ENCODE data around the gene DAB1.

The DAB1 gene

DNA sequence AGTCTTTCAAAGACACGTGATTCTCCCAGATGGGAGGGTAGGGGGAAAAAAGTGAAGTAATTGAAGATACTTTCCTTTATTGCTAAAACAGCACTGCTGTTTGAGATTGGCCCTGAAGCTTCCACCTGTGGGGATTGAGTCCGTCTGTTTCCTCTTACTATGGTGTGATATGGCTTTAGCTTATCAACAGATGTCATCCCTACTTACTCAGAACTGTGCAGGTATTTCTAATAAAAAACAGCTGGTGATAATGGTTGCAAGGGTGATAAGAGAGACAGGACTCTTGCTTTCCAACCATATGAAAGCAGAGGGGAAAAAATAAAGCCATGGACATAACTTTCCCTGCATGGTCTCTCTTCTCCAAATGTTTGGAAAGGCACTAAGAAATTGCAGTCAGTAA is 416.4 kb downstream of the DAB1 start:
- no peak for DNase-seq

DNA sequence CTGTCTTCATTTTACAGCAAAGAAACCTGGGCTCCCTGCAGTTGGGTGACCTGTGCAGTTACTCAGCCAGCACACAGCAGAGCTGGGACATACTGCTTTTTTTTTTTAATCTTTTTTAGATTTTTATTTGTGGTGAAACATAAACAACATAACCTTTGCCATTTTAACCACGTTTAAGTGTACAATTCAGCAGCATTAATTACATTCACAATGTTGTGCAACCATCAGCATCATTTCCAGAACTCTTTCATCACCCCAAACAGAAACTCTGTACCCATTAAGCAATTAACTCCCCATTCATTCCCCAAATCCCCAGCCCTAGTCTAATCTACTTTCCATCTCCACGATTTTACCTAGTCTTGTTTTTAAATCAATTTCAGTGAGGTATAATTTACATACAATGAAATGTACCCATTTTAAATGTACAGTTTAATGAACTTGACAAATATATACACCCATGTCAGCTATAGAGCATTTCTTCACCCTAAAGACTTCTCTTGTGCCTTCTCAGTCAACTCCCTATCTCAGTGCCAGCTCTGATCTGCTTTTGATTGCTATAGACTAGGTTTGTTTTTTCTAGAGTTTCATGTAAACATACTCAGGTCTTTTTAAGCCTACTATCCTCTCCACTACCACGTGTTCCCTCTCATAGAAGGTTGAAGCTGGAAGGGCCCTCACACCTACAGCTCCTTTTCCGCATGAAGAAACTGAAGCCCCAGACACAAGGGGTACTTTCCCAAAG is 420.3 kb downstream of the DAB1 start:
- DNase-seq, result no peak

DNA sequence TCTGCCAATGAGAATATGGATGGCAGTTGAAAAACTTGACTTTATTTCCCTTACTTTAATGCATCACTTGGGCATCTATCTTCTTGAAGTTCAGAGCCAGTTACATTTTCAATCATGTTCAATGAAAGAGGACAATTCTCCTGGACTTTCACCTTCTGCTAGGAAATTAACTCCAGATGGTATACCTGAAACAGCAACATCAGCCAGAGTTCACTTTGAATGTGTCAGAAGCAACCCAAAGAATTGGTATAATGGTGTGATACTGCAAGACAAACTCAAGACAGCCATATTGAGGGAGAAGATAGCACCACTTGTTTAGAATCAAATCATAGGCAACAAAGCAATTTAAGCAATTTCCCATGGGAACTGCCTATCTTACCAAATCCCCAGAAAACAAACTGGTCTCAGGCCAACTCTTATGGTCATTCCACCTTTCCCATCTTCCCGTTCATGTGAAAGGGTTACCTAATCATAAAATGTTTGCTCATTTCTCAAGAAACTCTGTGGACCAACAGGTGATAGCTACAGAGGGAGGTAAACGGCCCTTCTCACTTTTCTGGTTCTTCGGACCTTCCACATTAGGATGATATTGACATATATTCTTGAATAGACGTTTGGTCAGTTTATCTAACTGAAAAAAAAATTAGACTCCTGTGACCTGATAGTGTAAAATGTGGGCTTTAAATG is 428.3 kb downstream of the DAB1 start:
- DNase-seq, result no peak

GRCh38 chr1:56993475-56993874 is 430.4 kb downstream of the DAB1 start:
- DNase-seq, result no peak

DNA sequence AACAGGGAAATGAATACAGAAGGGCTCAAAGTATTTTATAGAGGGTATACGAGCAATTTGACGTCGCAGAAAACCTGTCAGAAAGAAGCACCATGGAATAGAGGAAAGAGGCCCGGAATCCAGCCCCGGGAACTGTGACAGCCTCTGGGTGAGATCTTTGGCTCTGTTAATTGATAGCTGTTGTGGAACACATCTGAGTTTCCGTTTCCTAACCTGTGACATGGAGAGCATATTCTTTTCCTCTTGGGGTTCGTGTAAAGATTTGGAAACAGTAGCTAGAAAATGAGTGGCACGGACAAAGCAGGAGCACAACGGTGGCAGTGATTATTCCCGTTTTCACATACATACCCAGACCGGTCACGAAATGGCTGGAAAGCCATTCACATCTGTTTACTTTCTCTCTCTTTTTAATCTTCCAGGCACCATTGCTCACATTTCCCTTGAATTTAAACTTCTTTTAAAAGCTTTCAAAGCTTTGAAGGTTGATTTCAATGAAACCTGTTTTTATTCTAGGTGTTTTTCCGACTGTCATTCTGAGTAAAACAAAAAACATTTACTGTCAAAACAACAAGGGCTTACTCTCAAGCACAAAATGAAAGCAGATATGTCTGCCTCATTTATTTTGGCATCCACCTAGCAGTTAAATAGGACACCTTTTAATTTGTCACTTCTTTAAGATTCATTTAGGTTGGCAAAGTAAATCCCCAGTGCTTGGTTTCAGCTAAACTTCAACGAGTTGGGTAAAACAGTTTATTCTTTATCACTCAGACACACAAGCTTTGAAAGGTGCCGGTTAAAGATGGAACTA is 431.3 kb downstream of the DAB1 start:
- DNase-seq, result no peak

DNA sequence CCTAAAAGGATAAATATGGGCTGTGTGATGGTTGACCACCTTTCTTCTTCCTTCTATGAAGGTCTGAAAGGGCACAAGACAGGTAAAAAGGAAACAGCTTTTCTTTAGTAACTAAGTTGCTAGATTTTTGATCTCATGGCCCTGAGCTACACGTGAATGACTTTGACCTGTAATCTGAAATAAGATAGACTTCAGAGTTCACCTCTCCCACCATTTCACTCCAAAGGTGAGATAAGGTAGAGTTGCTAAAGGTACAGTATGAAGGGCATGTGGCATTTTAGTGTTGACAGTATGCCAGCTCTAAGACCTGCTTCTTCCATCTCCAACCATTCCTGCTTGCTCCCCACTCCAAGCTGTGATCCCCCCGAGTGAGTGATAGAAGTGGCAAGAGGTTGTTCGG is 432.3 kb downstream of the DAB1 start:
- no peak for DNase-seq

DNA sequence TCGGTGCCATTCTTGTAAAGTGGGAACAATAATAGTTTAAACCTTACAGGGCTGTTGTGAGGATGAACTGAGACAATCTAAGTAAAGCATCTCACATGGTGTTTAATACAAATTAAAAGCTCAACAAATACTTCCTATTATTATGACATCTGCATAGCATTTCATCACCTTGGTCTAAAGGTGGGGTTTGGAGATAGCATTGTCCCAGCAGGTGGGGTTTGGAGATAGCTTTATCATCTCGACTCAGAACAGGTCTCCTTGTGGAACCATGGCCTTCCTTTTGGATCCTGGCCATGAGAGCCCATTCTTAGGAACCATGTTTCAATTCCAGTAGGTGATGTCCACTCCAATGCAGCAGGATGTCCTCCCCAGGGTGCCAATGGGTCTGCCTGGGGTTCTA is 437.5 kb downstream of the DAB1 start:
- no peak for DNase-seq

DNA sequence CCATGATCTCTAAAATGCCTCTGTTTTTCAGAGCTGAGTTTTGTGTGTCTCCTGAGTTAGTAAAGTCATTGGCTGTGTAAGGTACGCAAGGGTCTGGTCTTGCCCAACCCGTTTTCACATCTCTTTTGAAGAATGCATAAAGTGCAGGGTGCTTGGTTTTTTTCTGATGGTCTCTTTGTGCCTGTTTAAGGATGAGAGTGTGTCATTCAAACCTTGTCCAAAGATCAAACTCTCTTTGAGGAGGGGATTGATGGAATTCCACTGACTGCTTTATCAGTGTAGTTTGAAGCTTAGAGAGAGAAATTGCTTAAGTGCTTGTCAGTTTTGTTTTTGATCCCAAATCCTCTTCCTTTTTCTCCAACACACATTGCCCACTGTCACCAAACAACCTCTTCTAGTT is 438.0 kb downstream of the DAB1 start:
- DNase-seq, result no peak

- DNase-seq, result peak; percentile 3
These were observed 440.4 kb downstream of the DAB1 start for GRCh38 chr1:56983484-56983883.

GRCh38 chr1:56979986-56980755 is 443.7 kb downstream of the DAB1 start:
- DNase-seq, result no peak

GRCh38 chr1:56978819-56979218 is 445.0 kb downstream of the DAB1 start:
- no peak for DNase-seq

DNA sequence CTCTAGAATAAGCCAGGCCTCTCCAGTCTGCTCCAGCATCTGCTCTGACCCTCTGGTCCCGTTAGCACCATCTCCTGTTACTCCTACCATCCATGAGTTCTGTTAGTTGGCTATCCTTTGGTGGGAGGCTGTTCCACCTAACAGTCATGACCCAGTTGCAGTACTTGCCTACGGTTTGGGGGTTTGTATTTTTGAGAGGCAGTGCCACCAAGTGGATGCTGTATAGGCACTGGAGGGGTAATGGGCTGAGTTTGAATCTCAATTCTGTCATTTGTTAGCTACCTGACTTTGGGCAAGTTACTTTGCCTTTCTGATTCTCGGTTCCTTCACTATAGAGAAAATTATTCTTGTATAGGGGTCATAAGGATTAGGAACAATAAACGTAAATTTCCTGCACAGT is 445.9 kb downstream of the DAB1 start:
- DNase-seq, result no peak

DNA sequence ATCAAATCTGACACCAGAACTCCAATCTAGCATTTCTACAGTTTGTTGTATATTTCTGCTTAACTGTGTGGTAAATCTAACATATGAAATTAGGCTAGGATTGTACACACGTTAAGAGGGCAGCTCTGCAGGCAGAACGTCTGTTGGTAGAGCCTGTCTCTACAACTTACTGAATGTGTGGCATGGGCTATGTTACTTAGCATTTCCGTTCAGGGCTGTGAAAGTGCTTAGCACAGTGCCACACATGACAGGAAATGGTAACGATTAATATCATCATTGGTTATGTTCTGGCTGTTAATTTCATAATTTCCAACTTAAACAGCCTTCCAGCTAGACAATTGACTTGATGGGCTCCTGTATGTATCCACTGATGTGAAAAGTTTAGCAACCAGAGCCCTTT is 448.4 kb downstream of the DAB1 start:
- peak; percentile 5 for DNase-seq

GRCh38 chr1:56973923-56974742 is 449.7 kb downstream of the DAB1 start:
- DNase-seq, result peak; percentile 9

- no peak for DNase-seq
These were observed 450.9 kb downstream of the DAB1 start for GRCh38 chr1:56972976-56973375.

DNA sequence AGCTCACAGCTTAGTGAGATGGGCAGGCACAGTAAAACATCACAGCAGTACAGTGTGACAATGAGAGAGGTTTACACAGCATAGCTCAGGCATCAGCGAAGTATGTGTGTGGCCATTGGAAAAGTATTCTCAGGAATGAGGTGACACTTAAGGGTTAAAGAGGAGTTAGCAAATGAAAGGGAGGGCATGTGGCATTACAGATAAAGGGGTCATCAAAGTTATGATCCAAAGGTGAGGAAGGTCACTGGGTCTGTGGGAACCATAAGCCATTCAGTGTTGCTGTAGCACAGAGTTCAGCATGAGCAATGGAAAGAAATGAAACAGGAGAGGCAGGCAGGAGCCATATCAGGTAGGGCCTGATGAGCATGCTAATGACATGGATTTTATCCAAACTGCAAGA is 453.6 kb downstream of the DAB1 start:
- no peak for DNase-seq

- DNase-seq, result no peak
These were observed 454.9 kb downstream of the DAB1 start for GRCh38 chr1:56968878-56969495.

DNA sequence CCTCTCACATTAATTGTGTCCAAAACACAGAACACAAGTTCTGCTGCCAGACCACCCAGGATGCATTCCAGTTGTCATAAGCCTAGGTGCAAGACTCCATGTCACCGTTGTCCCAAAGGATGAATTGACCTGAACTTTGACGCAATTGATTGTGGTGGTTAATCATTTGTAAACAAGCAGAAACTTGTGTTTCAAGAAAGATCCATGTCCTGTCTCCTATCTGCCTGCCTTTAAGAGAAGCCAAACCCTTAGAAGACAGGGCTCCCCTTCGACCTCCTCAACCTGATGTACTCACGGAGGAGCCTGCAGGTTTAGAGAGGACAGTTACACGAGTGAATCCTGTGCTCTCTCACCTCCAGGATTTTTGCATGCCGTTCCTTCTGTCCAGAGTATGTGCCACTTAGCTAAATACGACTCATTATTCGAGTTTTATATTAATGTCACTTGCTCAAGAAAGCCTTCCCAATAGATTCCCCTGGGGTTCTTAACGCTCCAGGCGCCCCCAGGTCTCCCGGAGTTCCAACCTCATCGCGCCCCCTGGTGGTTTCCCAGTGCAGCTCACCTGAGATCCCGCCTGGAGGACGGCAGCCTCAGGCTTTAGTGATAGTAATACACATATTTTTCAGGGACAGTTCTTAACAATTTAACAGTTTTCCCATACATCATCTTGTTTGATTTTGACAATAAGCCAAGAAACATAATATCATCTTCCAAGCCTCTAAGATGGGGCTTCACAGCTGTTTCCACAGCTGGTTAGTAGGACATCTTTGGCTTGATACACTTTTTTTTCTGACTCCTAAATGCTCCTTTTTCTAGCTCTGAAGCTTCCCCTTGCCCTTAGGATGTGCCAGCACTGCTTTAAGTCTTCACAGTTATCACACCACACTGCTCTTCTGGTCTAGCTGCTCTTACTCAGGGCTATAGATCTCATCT is 455.7 kb downstream of the DAB1 start:
- DNase-seq, result peak; percentile 29

DNA sequence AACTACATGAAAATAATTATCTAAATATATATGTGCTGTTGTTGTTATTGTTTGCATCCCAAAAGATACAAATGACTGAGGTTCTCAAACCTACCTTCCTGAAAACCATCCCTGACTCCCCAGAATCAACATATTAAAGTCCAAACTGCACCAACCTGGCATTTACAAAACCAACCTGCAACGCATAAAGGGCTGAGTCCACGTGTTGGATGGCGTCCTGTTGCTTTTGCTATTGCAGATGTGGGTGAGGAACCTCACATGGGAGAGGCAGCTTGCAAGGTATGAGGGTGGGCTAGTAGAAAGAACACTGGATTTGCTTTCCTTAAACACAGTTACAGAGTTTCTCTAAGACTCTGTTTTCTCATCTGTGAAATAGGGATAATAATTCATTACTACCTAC is 456.5 kb downstream of the DAB1 start:
- DNase-seq, result no peak

GRCh38 chr1:56966698-56966999 is 457.2 kb downstream of the DAB1 start:
- no peak for DNase-seq

Measured in hematopoietic multipotent progenitor cell treated with erythropoietin and hydrocortisone succinate and interleukin-3 and kit ligand, for 6 days (in vitro differentiated cells).